ENCODE results near the gene ADPRHL1. TPM values are rescaled to one million over a fixed set of nuclear protein-coding genes. Genes with fewer than 3 reads are reported as not detected.

The ADPRHL1 gene
- total and polyA plus RNA-seq, 4 donors, result 0.28 to 0.67 (median 0.55) TPM

DNA sequence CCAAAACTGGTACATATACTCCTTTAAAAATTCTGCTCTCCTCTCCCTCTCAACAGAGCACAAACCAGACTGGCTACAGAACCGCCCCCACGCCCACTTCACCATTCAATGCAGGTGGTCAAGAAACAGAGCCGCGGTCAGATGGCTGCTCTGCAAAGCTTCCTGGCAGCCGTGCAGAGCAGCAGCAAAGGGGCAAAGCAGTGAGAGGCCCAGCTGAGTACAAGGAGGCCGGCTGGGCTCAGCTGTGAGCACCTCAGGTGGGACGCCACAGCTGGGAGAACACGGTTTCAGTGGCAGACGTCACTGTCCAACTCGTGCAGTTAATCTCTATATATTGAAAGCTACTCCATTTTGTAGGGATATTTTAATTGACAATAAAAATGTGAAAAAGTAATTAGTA lies 97.7 kb downstream of the ADPRHL1 start:
- no peak for TF ChIP-seq NR2F2 (IDR thresholded peaks at IDR 0.05)
- TF ChIP-seq GABPA (IDR thresholded peaks at IDR 0.05 in 1 of 2, conservative IDR thresholded peaks at IDR 0.05 in 1 of 2), result no peak
- no peak for TF ChIP-seq RAD21 (IDR thresholded peaks at IDR 0.05)
- no peak for TF ChIP-seq HNF4G (IDR thresholded peaks at IDR 0.05)
- TF ChIP-seq, protein P1, sequence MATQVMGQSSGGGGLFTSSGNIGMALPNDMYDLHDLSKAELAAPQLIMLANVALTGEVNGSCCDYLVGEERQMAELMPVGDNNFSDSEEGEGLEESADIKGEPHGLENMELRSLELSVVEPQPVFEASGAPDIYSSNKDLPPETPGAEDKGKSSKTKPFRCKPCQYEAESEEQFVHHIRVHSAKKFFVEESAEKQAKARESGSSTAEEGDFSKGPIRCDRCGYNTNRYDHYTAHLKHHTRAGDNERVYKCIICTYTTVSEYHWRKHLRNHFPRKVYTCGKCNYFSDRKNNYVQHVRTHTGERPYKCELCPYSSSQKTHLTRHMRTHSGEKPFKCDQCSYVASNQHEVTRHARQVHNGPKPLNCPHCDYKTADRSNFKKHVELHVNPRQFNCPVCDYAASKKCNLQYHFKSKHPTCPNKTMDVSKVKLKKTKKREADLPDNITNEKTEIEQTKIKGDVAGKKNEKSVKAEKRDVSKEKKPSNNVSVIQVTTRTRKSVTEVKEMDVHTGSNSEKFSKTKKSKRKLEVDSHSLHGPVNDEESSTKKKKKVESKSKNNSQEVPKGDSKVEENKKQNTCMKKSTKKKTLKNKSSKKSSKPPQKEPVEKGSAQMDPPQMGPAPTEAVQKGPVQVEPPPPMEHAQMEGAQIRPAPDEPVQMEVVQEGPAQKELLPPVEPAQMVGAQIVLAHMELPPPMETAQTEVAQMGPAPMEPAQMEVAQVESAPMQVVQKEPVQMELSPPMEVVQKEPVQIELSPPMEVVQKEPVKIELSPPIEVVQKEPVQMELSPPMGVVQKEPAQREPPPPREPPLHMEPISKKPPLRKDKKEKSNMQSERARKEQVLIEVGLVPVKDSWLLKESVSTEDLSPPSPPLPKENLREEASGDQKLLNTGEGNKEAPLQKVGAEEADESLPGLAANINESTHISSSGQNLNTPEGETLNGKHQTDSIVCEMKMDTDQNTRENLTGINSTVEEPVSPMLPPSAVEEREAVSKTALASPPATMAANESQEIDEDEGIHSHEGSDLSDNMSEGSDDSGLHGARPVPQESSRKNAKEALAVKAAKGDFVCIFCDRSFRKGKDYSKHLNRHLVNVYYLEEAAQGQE (IDR thresholded peaks at IDR 0.05), result no peak
- TF ChIP-seq ZBTB33 (IDR thresholded peaks at IDR 0.05), result no peak
- no peak for TF ChIP-seq ATF3 (IDR thresholded peaks at IDR 0.05)
- TF ChIP-seq EGR1 (IDR thresholded peaks at IDR 0.05; ENCODE audit: low read depth in 2 of 2), result no peak
- no peak for TF ChIP-seq YY1 (IDR thresholded peaks at IDR 0.05)
- TF ChIP-seq TAF1 (conservative IDR thresholded peaks at IDR 0.05), result no peak
- TF ChIP-seq MAX (IDR thresholded peaks at IDR 0.05), result no peak
- no peak for TF ChIP-seq RXRA (IDR thresholded peaks at IDR 0.05)
- no peak for TF ChIP-seq HNF4A (conservative IDR thresholded peaks at IDR 0.05)
- WGBS, result 93% methylated on average over 10 of the region's 10 CpGs
- H3K4me1 ChIP-seq (ENCODE audit: control insufficient read depth in 4 of 4, insufficient read depth in 4 of 4, low read length in 3 of 4), result peaks cover 0 to 7% (median 5%) of the 10 kb centered on the region in 4 donors
- H3K27ac ChIP-seq (ENCODE audit: low read depth in 1 of 2, low read length in 2 of 2), result no peak overlapping the region
- peaks cover 4 to 18% (median 7%) of the 10 kb centered on the region in 4 donors for H3K36me3 ChIP-seq (ENCODE audit: control insufficient read depth in 4 of 4, insufficient read depth in 3 of 4, low read depth in 1 of 4, low read length in 3 of 4)
- H3K9ac ChIP-seq (ENCODE audit: low read depth in 1 of 2, low read length in 2 of 2), result no peak overlapping the region
- DNase-seq (ENCODE audit: low spot score), result no peak
- H3K9me3 ChIP-seq (ENCODE audit: control insufficient read depth in 4 of 4, low read length in 3 of 4), result no peaks in the 10 kb centered on the region
- H3K27me3 ChIP-seq (ENCODE audit: control insufficient read depth in 4 of 4, insufficient read depth in 4 of 4, low read length in 3 of 4), result no peaks in the 10 kb centered on the region
- H3K4me3 ChIP-seq (ENCODE audit: low read depth in 1 of 3, low read length in 3 of 3), result no peak overlapping the region

DNA sequence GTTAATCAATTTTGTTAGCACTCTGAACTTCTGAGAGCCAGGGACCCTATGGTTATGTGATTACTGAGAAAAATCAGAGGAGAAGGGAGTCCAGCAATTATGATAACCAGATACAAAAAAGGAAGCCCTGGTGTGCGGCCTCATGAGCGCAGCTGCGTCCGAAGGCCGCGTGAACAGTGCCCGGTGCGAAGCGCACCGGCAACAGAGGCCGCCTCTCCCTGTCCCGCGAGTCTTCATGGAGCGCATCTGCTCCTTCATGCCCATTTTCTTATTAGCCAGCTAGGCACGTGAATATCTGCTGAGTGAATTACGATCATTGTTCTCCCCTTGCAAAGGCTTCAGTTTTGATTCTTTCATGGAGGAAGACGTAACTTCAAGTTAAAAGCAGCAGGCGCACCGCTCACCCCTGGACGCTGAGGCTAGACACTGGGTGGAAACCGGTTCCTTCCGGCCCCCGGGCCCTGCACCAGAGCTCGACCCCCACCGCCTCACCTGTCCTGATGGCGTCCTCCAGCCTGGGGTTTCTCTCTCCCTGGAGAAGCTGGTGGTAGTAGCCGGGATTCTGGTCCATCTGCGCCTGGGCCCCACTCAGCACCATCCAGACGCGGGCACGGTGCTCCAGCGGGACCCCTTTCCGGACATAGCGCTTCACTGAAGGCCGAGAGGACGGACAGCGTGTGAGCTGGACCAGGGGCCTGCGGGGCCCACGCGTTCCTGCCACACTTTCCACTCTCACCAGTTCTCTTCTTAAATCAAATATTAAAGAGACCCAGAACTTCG lies 98.3 kb downstream of the ADPRHL1 start:
- H3K9ac ChIP-seq (ENCODE audit: low read depth in 1 of 2, low read length in 2 of 2), result no peak overlapping the region
- no peak overlapping the region for H3K4me3 ChIP-seq (ENCODE audit: low read depth in 1 of 3, low read length in 3 of 3)
- H3K27me3 ChIP-seq (ENCODE audit: control insufficient read depth in 4 of 4, insufficient read depth in 4 of 4, low read length in 3 of 4), result no peaks in the 10 kb centered on the region
- DNase-seq (ENCODE audit: low spot score), result no peak
- no peaks in the 10 kb centered on the region for H3K9me3 ChIP-seq (ENCODE audit: control insufficient read depth in 4 of 4, low read length in 3 of 4)
- WGBS, result 97% methylated on average over 41 of the region's 41 CpGs
- peaks cover 7 to 23% (median 12%) of the 10 kb centered on the region in 4 donors for H3K36me3 ChIP-seq (ENCODE audit: control insufficient read depth in 4 of 4, insufficient read depth in 3 of 4, low read depth in 1 of 4, low read length in 3 of 4)
- no peak overlapping the region for H3K27ac ChIP-seq (ENCODE audit: low read depth in 1 of 2, low read length in 2 of 2)
- peaks cover 0 to 7% (median 3%) of the 10 kb centered on the region in 4 donors for H3K4me1 ChIP-seq (ENCODE audit: control insufficient read depth in 4 of 4, insufficient read depth in 4 of 4, low read length in 3 of 4)
- TF ChIP-seq FOXA2 (IDR thresholded peaks at IDR 0.05) (no peak), NR2F2 (IDR thresholded peaks at IDR 0.05) (no peak), RAD21 (IDR thresholded peaks at IDR 0.05) (no peak), HNF4G (IDR thresholded peaks at IDR 0.05) (no peak), RXRA (IDR thresholded peaks at IDR 0.05) (no peak), ZBTB33 (IDR thresholded peaks at IDR 0.05) (no peak), JUND (IDR thresholded peaks at IDR 0.05) (no peak), FOXA1 (IDR thresholded peaks at IDR 0.05) (no peak), TAF1 (conservative IDR thresholded peaks at IDR 0.05) (no peak), HNF4A (conservative IDR thresholded peaks at IDR 0.05) (no peak), CTCF (IDR thresholded peaks at IDR 0.05; ENCODE audit: low read depth, low read length, missing input control) (no peak), GABPA (IDR thresholded peaks at IDR 0.05 in 1 of 2, conservative IDR thresholded peaks at IDR 0.05 in 1 of 2) (no peak), MAX (IDR thresholded peaks at IDR 0.05) (no peak)
